HepG2 (cell line): ENCODE results near the gene WNT3A. TPM values are rescaled to one million over a fixed set of nuclear protein-coding genes. Genes with fewer than 3 reads are reported as not detected.

Source experiments
- ATAC-seq: fragments of 200-7000 bp; cut with Tn5 transposase; 3 replicates; pipeline ENCODE4 v1.9.1; 2020; ENCODE audit warnings: mild to moderate bottlenecking, moderate library complexity
- Bru-seq: library from RNA; stranded (reverse); fragments of 400-500 nt; gene quantifications from one replicate; lab custom pipeline; 2021; lab: Mats Ljungman, UMichigan
- BruChase-seq, 2 experiments: library from RNA; stranded (reverse); fragments of 400-500 nt; gene quantifications; one replicate each; lab custom pipeline; 2021; lab: Mats Ljungman, UMichigan
- BruUV-seq: library from RNA; stranded (reverse); fragments of 400-500 nt; replicated peaks from 2 replicates; lab custom pipeline; 2021; lab: Mats Ljungman, UMichigan
- CTCF ChIA-PET: fragments of 300-600 bp; formaldehyde crosslinking; extraction: SDS; loops from one replicate; lab custom pipeline; 2021; ENCODE audit warnings: low total read pairs, inconsistent platforms, low intra/inter-chr PET ratio; lab: Yijun Ruan, JAX
- POLR2A ChIA-PET: fragments of 350-600 bp; sonication (Branson Sonifier 250); formaldehyde crosslinking; loops from one replicate; lab custom pipeline; 2020; ENCODE audit warnings: antibody characterized with exemption, inconsistent platforms; lab: Yijun Ruan, JAX
- DNase-seq: peaks from one replicate; pipeline ENCODE4 v3.0.0-alpha.2; 2015; ENCODE audit warnings: low spot score
- FAIRE-seq: peaks from 3 replicates; lab custom pipeline; 2011; peaks lifted over from hg19 to GRCh38; lab: Jason Lieb, UNC
- H2AFZ ChIP-seq: one replicate; pipeline ENCODE4 v1.6.1; 2011; ENCODE audit warnings: low read length, inconsistent platforms
- H3K27ac ChIP-seq: fragments of 300-600 bp; 3 replicates; pipeline ENCODE4 v1.8.0; 2011; ENCODE audit warnings: mixed run types, mild to moderate bottlenecking, mixed read lengths, low read length, inconsistent platforms; ENCODE audit not compliant: insufficient read depth; ENCODE audit errors: extremely low read length
- H3K27me3 ChIP-seq, 2 experiments: fragments of 200-600 bp in 1 of 2; 2 replicates in 1 of 2; 3 replicates in 1 of 2; pipeline versions ENCODE4 v1.6.0 to v1.8.0; 2011; ENCODE audit warnings: low read length in 2 of 2, mild to moderate bottlenecking in 2 of 2, moderate library complexity in 2 of 2, inconsistent platforms in 1 of 2; ENCODE audit not compliant: insufficient read depth in 2 of 2, control insufficient read depth in 1 of 2
- H3K36me3 ChIP-seq, 2 experiments: fragments of 200-600 bp in 1 of 2; replicated peaks in 1 of 2; 2 replicates in 1 of 2; 3 replicates in 1 of 2; pipeline versions ENCODE4 v1.5.1 to v1.8.0; 2011; ENCODE audit warnings: low read length in 2 of 2, inconsistent platforms in 1 of 2; ENCODE audit not compliant: insufficient read depth in 2 of 2, control insufficient read depth in 1 of 2
- H3K4me1 ChIP-seq: 2 replicates; pipeline ENCODE4 v1.5.1; 2012; ENCODE audit warnings: low read length, inconsistent platforms; ENCODE audit not compliant: insufficient read depth
- H3K4me2 ChIP-seq: 2 replicates; pipeline ENCODE4 v1.6.0; 2011; ENCODE audit warnings: low read depth, low read length, inconsistent platforms
- H3K4me3 ChIP-seq, 3 experiments: fragments of 200-600 bp in 1 of 3; sonication (generic), shearing (Covaris generic) in 1 of 3; replicated peaks in 1 of 3; 2 replicates each; pipeline ENCODE4 v1.5.1; 2011 to 2016; ENCODE audit warnings: low read length in 3 of 3, inconsistent platforms in 2 of 3, low read depth in 2 of 3, mild to moderate bottlenecking in 2 of 3, control low read depth in 1 of 3, mixed read lengths in 1 of 3; ENCODE audit not compliant: insufficient read depth in 1 of 3
- H3K79me2 ChIP-seq: one replicate; pipeline ENCODE4 v1.6.1; 2011; ENCODE audit warnings: low read length, inconsistent platforms; ENCODE audit not compliant: insufficient read depth
- H3K9ac ChIP-seq: 2 replicates; pipeline ENCODE4 v1.6.0; 2011; ENCODE audit warnings: mild to moderate bottlenecking, low read depth, low read length, inconsistent platforms; ENCODE audit not compliant: insufficient read depth
- H3K9me3 ChIP-seq: 2 replicates; pipeline ENCODE4 v1.5.1; 2012; ENCODE audit warnings: mild to moderate bottlenecking, low read length
- H4K20me1 ChIP-seq: 2 replicates; pipeline ENCODE4 v1.6.0; 2011; ENCODE audit warnings: inconsistent platforms, mild to moderate bottlenecking, low read length, moderate library complexity; ENCODE audit not compliant: insufficient read depth
- KLF12 ChIP-seq: sonication (generic); formaldehyde crosslinking; IDR thresholded peaks from 2 replicates; pipeline ENCODE4 v1.4.0; 2020; ENCODE audit warnings: missing genetic modification reagents, borderline replicate concordance
- NFYB ChIP-seq: sonication (generic); formaldehyde crosslinking; IDR thresholded peaks from 2 replicates; pipeline ENCODE4 v1.4.0; 2020; ENCODE audit warnings: missing genetic modification reagents
- ZFP90 ChIP-seq: sonication (generic); formaldehyde crosslinking; IDR thresholded peaks from 2 replicates; pipeline ENCODE4 v1.8.0; 2022; ENCODE audit warnings: missing genetic modification reagents, mild to moderate bottlenecking, inconsistent platforms, borderline replicate concordance
- ZNF205 ChIP-seq: IDR thresholded peaks from 2 replicates; pipeline ENCODE4 v1.6.1; 2018; ENCODE audit warnings: missing biosample characterization, missing genetic modification reagents
- ZNF7 ChIP-seq: IDR thresholded peaks from 2 replicates; pipeline ENCODE4 v1.6.1; 2016; ENCODE audit warnings: missing biosample characterization, missing genetic modification reagents
- WGBS: methylation state at CpG from one replicate; pipeline ENCODE4 v1.1.6; 2017; ENCODE audit warnings: low lambda C conversion rate; 5-methylcytosine and 5-hydroxymethylcytosine counted together
- in situ Hi-C: cut with HindIII; loops from 2 replicates; pipeline ENCODE4 v1.10.0; 2017; ENCODE audit warnings: low pct_unique_long_range_greater_than_20kb; ENCODE audit not compliant: extremely low pct_ligation_motif_present
- intact Hi-C: fragments of 100-400 bp; cut with micrococcal nuclease; formaldehyde crosslinking; loops from one replicate; pipeline ENCODE4 v1.10.0; 2022; ENCODE audit not compliant: unreplicated experiment
- long read RNA-seq, 2 experiments: library from RNA in 1 of 2; library from polyadenylated mRNA in 1 of 2; stranded (forward) in 1 of 2; unstranded in 1 of 2; transcript quantifications; one replicate each; pipeline ENCODE4 v2.0.0, GENCODE V29; 2019 to 2022
- polyA minus RNA-seq, 3 experiments: library from RNA; depleted of rRNA, polyadenylated mRNA; stranded (reverse); fragments of >200 nt; gene quantifications; 2 replicates each; pipeline ENCODE4 v1.2.3, GENCODE V29; 2011; ENCODE audit warnings: low replicate concordance in 1 of 3
- polyA plus RNA-seq, 8 experiments: library from polyadenylated mRNA; depleted of rRNA in 3 of 8; stranded (reverse) in 7 of 8; unstranded in 1 of 8; fragments of >200 nt; fragmentation: Illumina TruSeq in 4 of 8; extraction: Trizol in 4 of 8; gene quantifications; 2 replicates each; pipeline versions ENCODE4 v1.2.1 to v1.2.3, GENCODE V29; 2011 to 2016; ENCODE audit warnings: low read depth in 4 of 8, missing spikeins in 1 of 8, mixed read lengths in 1 of 8; ENCODE audit not compliant: insufficient read depth in 1 of 8
- total RNA-seq, 5 experiments: library from RNA; depleted of rRNA; stranded (reverse); fragments of >200 nt; fragmentation: Illumina TruSeq; extraction: Trizol; gene quantifications; 2 replicates each; pipeline ENCODE4 v1.2.3, GENCODE V29; 2016; ENCODE audit warnings: low read depth in 1 of 5

The WNT3A gene, protein sequence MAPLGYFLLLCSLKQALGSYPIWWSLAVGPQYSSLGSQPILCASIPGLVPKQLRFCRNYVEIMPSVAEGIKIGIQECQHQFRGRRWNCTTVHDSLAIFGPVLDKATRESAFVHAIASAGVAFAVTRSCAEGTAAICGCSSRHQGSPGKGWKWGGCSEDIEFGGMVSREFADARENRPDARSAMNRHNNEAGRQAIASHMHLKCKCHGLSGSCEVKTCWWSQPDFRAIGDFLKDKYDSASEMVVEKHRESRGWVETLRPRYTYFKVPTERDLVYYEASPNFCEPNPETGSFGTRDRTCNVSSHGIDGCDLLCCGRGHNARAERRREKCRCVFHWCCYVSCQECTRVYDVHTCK
- total RNA-seq (2016; rRNA removed; fragmentation: Illumina TruSeq; extraction: Trizol) (not detected in 2 replicates), polyA plus RNA-seq (2011; rRNA removed) (not detected in 2 replicates), polyA minus RNA-seq (2011; rRNA and poly(A)+ RNA removed; ENCODE audit: low replicate concordance) (not detected in 2 replicates), Bru-seq, nascent RNA (not detected), BruChase-seq, experiment 1, labeled RNA remaining after a 6-hour chase (not detected), BruChase-seq, experiment 2, labeled RNA remaining after a 2-hour chase (not detected)
- not detected in 2 replicates for total RNA-seq (2016; cell fraction: cytosol; rRNA removed; fragmentation: Illumina TruSeq; extraction: Trizol; ENCODE audit: low read depth)
- total RNA-seq (2016; cell fraction: insoluble cytoplasmic fraction; rRNA removed; fragmentation: Illumina TruSeq; extraction: Trizol), result not detected in 2 replicates
- not detected in 2 replicates for total RNA-seq (2016; cell fraction: membrane; rRNA removed; fragmentation: Illumina TruSeq; extraction: Trizol)
- not detected in 2 replicates for total RNA-seq (2016; cell fraction: nucleus; rRNA removed; fragmentation: Illumina TruSeq; extraction: Trizol)
- polyA plus RNA-seq (2011; cell fraction: cytosol; rRNA removed), result not detected in 2 replicates
- polyA plus RNA-seq (2011; cell fraction: nucleus; rRNA removed), result not detected in 2 replicates
- polyA plus RNA-seq (2012), result not detected in 2 replicates
- not detected in 2 replicates for polyA plus RNA-seq (2016; cell fraction: cytosol; fragmentation: Illumina TruSeq; extraction: Trizol; ENCODE audit: low read depth)
- not detected in 2 replicates for polyA plus RNA-seq (2016; cell fraction: insoluble cytoplasmic fraction; fragmentation: Illumina TruSeq; extraction: Trizol; ENCODE audit: low read depth)
- not detected in 2 replicates for polyA plus RNA-seq (2016; cell fraction: membrane; fragmentation: Illumina TruSeq; extraction: Trizol; ENCODE audit: low read depth)
- polyA plus RNA-seq (2016; cell fraction: nucleus; fragmentation: Illumina TruSeq; extraction: Trizol; ENCODE audit: insufficient read depth, low read depth), result not detected in 2 replicates
- not detected in 2 replicates for polyA minus RNA-seq (2011; cell fraction: cytosol; rRNA and poly(A)+ RNA removed)
- polyA minus RNA-seq (2011; cell fraction: nucleus; rRNA and poly(A)+ RNA removed), result not detected in 2 replicates
- long read RNA-seq, experiment 1, result 0 reads
- long read RNA-seq, experiment 2, result 0 reads

DNA sequence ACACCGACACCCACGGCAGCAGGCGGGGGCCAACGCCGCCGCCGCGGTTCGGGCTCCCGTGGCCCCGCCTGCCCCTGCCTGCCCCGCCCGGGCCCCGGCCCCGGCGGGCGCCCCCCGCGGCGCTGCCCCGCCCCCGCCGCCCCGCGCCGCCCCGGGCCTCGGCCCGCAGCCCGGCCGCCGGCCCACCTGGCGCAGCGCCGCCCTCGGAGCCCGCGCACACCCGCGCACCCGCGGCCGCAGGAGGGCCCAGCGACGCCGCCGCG lies at the start of gene WNT3A:
Gene WNT3A, plus strand, starts transcription at position 213 of the 263 bp plus-strand sequence. CDS start 131 bp downstream, outside the sequence.
- ChIA-PET POLR2A (no interaction called here), CTCF (no interaction called here)
- no CpG with 5 or more reads among the region's 48 CpGs for WGBS
- no peaks in the 10 kb centered on the region for H3K9me3 ChIP-seq
- no peak for ATAC-seq
- no peak within 1 kb of the TSS for H2AFZ ChIP-seq
- in situ Hi-C loops, result no loop called here
- no peak within 1 kb of the TSS for H3K27ac ChIP-seq
- no peak within 1 kb of the TSS for H3K4me2 ChIP-seq
- no peaks in the 10 kb centered on the region for H3K79me2 ChIP-seq
- no peak for TF ChIP-seq NFYB (CRISPR knock-in tag)
- TF ChIP-seq ZFP90 (CRISPR knock-in tag), result no peak
- TF ChIP-seq ZNF7 (CRISPR knock-in tag), result no peak
- TF ChIP-seq ZNF205, result no peak
- TF ChIP-seq KLF12 (CRISPR knock-in tag), result no peak
- no peak within 1 kb of the TSS for H3K4me3 ChIP-seq
- no peaks in the 10 kb centered on the region for H3K4me1 ChIP-seq
- peaks cover 15 to 74% of the 10 kb centered on the region in 2 experiments for H3K27me3 ChIP-seq
- FAIRE-seq, result no peak
- no peak for DNase-seq
- intact Hi-C loops, result no loop called here
- 0 out of 2 replicates have a peak, but pooled peaks cover 3% of the 10 kb centered on the region for H4K20me1 ChIP-seq
- BruUV-seq, result no TSS peak
- H3K36me3 ChIP-seq, result no peaks in the 10 kb centered on the region
- no peak within 1 kb of the TSS for H3K9ac ChIP-seq
